WTC11 (cell line): ENCODE measurements around the gene CUL9. TPM values are rescaled to one million over a fixed set of nuclear protein-coding genes. Genes with fewer than 3 reads are reported as not detected.

Experiments
- AFF4 ChIP-seq: sonication (generic); formaldehyde crosslinking; IDR thresholded peaks from 2 replicates; pipeline ENCODE4 v1.8.1; 2023; ENCODE audit warnings: mild to moderate bottlenecking, missing genetic modification reagents, borderline replicate concordance
- ATF2 ChIP-seq: sonication (generic); formaldehyde crosslinking; IDR thresholded peaks from 2 replicates; pipeline ENCODE4 v1.8.1; 2022; ENCODE audit warnings: low read depth, missing genetic modification reagents, borderline replicate concordance
- E2F4 ChIP-seq: sonication (generic); formaldehyde crosslinking; IDR thresholded peaks from 2 replicates; pipeline ENCODE4 v1.8.1; 2022; ENCODE audit warnings: low read depth, mild to moderate bottlenecking, moderate library complexity, missing genetic modification reagents, borderline replicate concordance
- EMX1 ChIP-seq: fragments of 250-450 bp; sonication (Bioruptor Pico); IDR thresholded peaks from 2 replicates; pipeline ENCODE4 v1.8.0; 2021; ENCODE audit warnings: mild to moderate bottlenecking
- ESRRA ChIP-seq: sonication (generic); formaldehyde crosslinking; IDR thresholded peaks from 2 replicates; pipeline ENCODE4 v1.8.1; 2022; ENCODE audit warnings: mild to moderate bottlenecking, missing genetic modification reagents, borderline replicate concordance
- ETV6 ChIP-seq: sonication (generic); formaldehyde crosslinking; IDR thresholded peaks from 2 replicates; pipeline ENCODE4 v1.8.1; 2022; ENCODE audit warnings: mild to moderate bottlenecking, missing genetic modification reagents
- FOXJ3 ChIP-seq: sonication (generic); formaldehyde crosslinking; IDR thresholded peaks from 2 replicates; pipeline ENCODE4 v1.9.0; 2021; ENCODE audit warnings: missing genetic modification reagents, mild to moderate bottlenecking, borderline replicate concordance
- FOXK1 ChIP-seq: sonication (generic); formaldehyde crosslinking; IDR thresholded peaks from 2 replicates; pipeline ENCODE4 v1.8.0; 2022; ENCODE audit warnings: mild to moderate bottlenecking, moderate library complexity, missing genetic modification reagents
- GABPB1 ChIP-seq: sonication (generic); formaldehyde crosslinking; IDR thresholded peaks from 2 replicates; pipeline ENCODE4 v1.8.1; 2023; ENCODE audit warnings: mild to moderate bottlenecking, missing genetic modification reagents
- GTF2I ChIP-seq: fragments of 250-450 bp; sonication (Bioruptor Pico); conservative IDR thresholded peaks from 2 replicates; pipeline ENCODE4 v1.4.0; 2021; ENCODE audit warnings: mild to moderate bottlenecking
- HMGXB4 ChIP-seq: sonication (generic); formaldehyde crosslinking; IDR thresholded peaks from 2 replicates; pipeline ENCODE4 v1.8.1; 2023; ENCODE audit warnings: mild to moderate bottlenecking, moderate library complexity, missing genetic modification reagents
- JAZF1 ChIP-seq: fragments of 250-450 bp; sonication (Bioruptor Pico); IDR thresholded peaks from 2 replicates; pipeline ENCODE4 v1.9.0; 2021; ENCODE audit warnings: moderate library complexity, mild to moderate bottlenecking, inconsistent platforms
- JUN ChIP-seq: sonication (generic); formaldehyde crosslinking; IDR thresholded peaks from 2 replicates; pipeline ENCODE4 v1.8.0; 2023; ENCODE audit warnings: mild to moderate bottlenecking, missing genetic modification reagents
- MLX ChIP-seq: sonication (generic); formaldehyde crosslinking; IDR thresholded peaks from 2 replicates; pipeline ENCODE4 v1.8.1; 2023; ENCODE audit warnings: mild to moderate bottlenecking, missing genetic modification reagents, moderate library complexity
- MXD4 ChIP-seq: fragments of 250-450 bp; sonication (Bioruptor Pico); IDR thresholded peaks from 2 replicates; pipeline ENCODE4 v1.8.0; 2021; ENCODE audit warnings: mild to moderate bottlenecking, moderate library complexity, borderline replicate concordance
- NR1H2 ChIP-seq: sonication (generic); formaldehyde crosslinking; IDR thresholded peaks from 2 replicates; pipeline ENCODE4 v1.9.0; 2021; ENCODE audit warnings: mild to moderate bottlenecking, moderate library complexity, missing genetic modification reagents
- NR2C2 ChIP-seq: sonication (generic); formaldehyde crosslinking; IDR thresholded peaks from 2 replicates; pipeline ENCODE4 v1.8.0; 2022; ENCODE audit warnings: mild to moderate bottlenecking, missing genetic modification reagents
- PRRX2 ChIP-seq: fragments of 250-450 bp; sonication (Bioruptor Pico); IDR thresholded peaks from 2 replicates; pipeline ENCODE4 v1.8.0; 2021; ENCODE audit warnings: mild to moderate bottlenecking
- RORB ChIP-seq: fragments of 250-450 bp; sonication (Bioruptor Pico); IDR thresholded peaks from 2 replicates; pipeline ENCODE4 v1.9.0; 2021; ENCODE audit warnings: mild to moderate bottlenecking
- TEAD1 ChIP-seq: sonication (generic); formaldehyde crosslinking; IDR thresholded peaks from 2 replicates; pipeline ENCODE4 v1.8.0; 2022; ENCODE audit warnings: mild to moderate bottlenecking, missing genetic modification reagents
- ZMAT4 ChIP-seq: fragments of 250-450 bp; sonication (Bioruptor Pico); IDR thresholded peaks from 2 replicates; pipeline ENCODE4 v1.9.0; 2021; ENCODE audit warnings: mild to moderate bottlenecking
- ZNF121 ChIP-seq: sonication (generic); formaldehyde crosslinking; IDR thresholded peaks from 2 replicates; pipeline ENCODE4 v1.8.0; 2023; ENCODE audit warnings: missing genetic modification reagents
- ZNF138 ChIP-seq: sonication (generic); formaldehyde crosslinking; conservative IDR thresholded peaks from 2 replicates; pipeline ENCODE4 v1.8.1; 2022; ENCODE audit warnings: mild to moderate bottlenecking, moderate library complexity, missing genetic modification reagents
- ZNF232 ChIP-seq: sonication (generic); formaldehyde crosslinking; IDR thresholded peaks from 2 replicates; pipeline ENCODE4 v1.8.0; 2022; ENCODE audit warnings: mild to moderate bottlenecking, missing genetic modification reagents
- ZNF281 ChIP-seq: sonication (generic); formaldehyde crosslinking; IDR thresholded peaks from 2 replicates; pipeline ENCODE4 v1.8.0; 2023; ENCODE audit warnings: mild to moderate bottlenecking, missing genetic modification reagents
- ZSCAN18 ChIP-seq: fragments of 250-450 bp; sonication (Bioruptor Pico); IDR thresholded peaks from 2 replicates; pipeline ENCODE4 v2.1.2; 2022; ENCODE audit warnings: mild to moderate bottlenecking, moderate library complexity
- total RNA-seq: library from RNA; stranded (reverse); gene quantifications from 3 replicates; pipeline ENCODE4 v1.2.3, GENCODE V29; 2021

The CUL9 gene
- total RNA-seq, 1 experiment from 2014 or later, result 15.2 TPM

GRCh38 chr6:43174263-43175112, 7.5 kb upstream of the CUL9 start (continued):
- no peak for TF ChIP-seq ZSCAN18
- no peak for TF ChIP-seq RORB (CRISPR knock-in tag)
- TF ChIP-seq MLX (CRISPR knock-in tag), result no peak
- no peak for TF ChIP-seq NR2C2 (CRISPR knock-in tag)
- TF ChIP-seq EMX1 (CRISPR knock-in tag), result no peak
- TF ChIP-seq GTF2I (CRISPR knock-in tag), result no peak
- TF ChIP-seq ZNF138 (CRISPR knock-in tag), result no peak
- TF ChIP-seq GABPB1 (CRISPR knock-in tag), result no peak
- TF ChIP-seq MXD4, result no peak
- no peak for TF ChIP-seq NR1H2 (CRISPR knock-in tag)
- TF ChIP-seq FOXK1 (CRISPR knock-in tag), result no peak; the same call in 1 of the 2 replicates
- TF ChIP-seq FOXJ3 (CRISPR knock-in tag), result no peak
- no peak for TF ChIP-seq E2F4 (CRISPR knock-in tag)
- no peak for TF ChIP-seq PRRX2 (CRISPR knock-in tag)
- TF ChIP-seq AFF4 (CRISPR knock-in tag), result no peak
- TF ChIP-seq ETV6 (CRISPR knock-in tag), result 0 out of 2 replicates have a peak, but pooled peaks have one; percentile 14
- TF ChIP-seq ZNF281, result no peak
- no peak for TF ChIP-seq ATF2 (CRISPR knock-in tag)
- no peak for TF ChIP-seq JAZF1 (CRISPR knock-in tag)
- TF ChIP-seq ZMAT4 (CRISPR knock-in tag), result no peak
- TF ChIP-seq ZNF121 (CRISPR knock-in tag), result no peak
- no peak for TF ChIP-seq JUN (CRISPR knock-in tag)
- no peak for TF ChIP-seq ESRRA (CRISPR knock-in tag)
- 0 out of 2 replicates have a peak, but pooled peaks have one; percentile 34 for TF ChIP-seq HMGXB4 (CRISPR knock-in tag)
- no peak for TF ChIP-seq ZNF232 (CRISPR knock-in tag)
- TF ChIP-seq TEAD1 (CRISPR knock-in tag), result 0 out of 2 replicates have a peak, but pooled peaks have one; percentile 38
